ENCODE measurements around the gene PIK3C2G.

DNA sequence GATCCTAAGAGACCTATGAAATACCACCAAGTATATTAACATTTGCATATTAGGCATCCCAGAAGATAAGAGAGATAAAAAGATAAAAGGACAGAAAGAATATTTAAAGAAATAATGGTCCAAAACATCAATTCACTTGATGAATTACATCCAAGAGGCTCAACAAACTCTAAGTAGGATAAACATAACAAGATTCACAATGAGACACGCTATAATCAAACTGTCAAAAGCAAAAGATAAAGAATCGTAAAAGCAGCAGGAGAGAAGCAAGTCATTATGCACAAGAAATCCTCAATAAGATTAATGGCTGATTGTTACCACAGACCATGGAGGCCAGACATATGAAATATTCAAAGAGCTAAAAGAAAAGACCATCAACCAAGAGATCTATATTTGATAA lies 396.9 kb downstream of the PIK3C2G start:
- TF ChIP-seq, protein P1, sequence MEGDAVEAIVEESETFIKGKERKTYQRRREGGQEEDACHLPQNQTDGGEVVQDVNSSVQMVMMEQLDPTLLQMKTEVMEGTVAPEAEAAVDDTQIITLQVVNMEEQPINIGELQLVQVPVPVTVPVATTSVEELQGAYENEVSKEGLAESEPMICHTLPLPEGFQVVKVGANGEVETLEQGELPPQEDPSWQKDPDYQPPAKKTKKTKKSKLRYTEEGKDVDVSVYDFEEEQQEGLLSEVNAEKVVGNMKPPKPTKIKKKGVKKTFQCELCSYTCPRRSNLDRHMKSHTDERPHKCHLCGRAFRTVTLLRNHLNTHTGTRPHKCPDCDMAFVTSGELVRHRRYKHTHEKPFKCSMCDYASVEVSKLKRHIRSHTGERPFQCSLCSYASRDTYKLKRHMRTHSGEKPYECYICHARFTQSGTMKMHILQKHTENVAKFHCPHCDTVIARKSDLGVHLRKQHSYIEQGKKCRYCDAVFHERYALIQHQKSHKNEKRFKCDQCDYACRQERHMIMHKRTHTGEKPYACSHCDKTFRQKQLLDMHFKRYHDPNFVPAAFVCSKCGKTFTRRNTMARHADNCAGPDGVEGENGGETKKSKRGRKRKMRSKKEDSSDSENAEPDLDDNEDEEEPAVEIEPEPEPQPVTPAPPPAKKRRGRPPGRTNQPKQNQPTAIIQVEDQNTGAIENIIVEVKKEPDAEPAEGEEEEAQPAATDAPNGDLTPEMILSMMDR (IDR thresholded peaks at IDR 0.05): no peak
- TF ChIP-seq ZFX (IDR thresholded peaks at IDR 0.05; ENCODE audit: borderline replicate concordance): no peak
